Gastroesophageal sphincter (tissue), 4 donors: ENCODE results near the gene FAM228B. TPM values are rescaled to one million over a fixed set of nuclear protein-coding genes. Genes with fewer than 3 reads are reported as not detected.
"Not testable (repeated sequence)": the region's sequence is repeated elsewhere in the genome, so short reads cannot be mapped to it uniquely, and the experiment has no call there.

Experiments used
- ATAC-seq: fragments of 150-250 bp; one replicate; pipeline ENCODE4 v1.9.1; 2016; ENCODE audit warnings: mild to moderate bottlenecking, moderate library complexity
- H3K27ac ChIP-seq, 4 donors: fragments of 200-600 bp; sonication (generic) in 3 of 4; 1 replicate in 3 of 4; 2 replicates in 1 of 4; pipeline ENCODE4 v1.5.1; 2016 to 2019
- H3K27me3 ChIP-seq: fragments of 200-600 bp; sonication (generic); one replicate; pipeline ENCODE4 v1.5.1; 2019
- H3K36me3 ChIP-seq, 2 donors: fragments of 200-600 bp; sonication (generic); one replicate each; pipeline ENCODE4 v1.5.1; 2019; ENCODE audit warnings: control low read depth in 1 of 2
- H3K4me1 ChIP-seq, 3 donors: fragments of 200-600 bp; sonication (generic); 1 replicate in 2 of 3; 2 replicates in 1 of 3; pipeline ENCODE4 v1.5.1; 2016 to 2019; ENCODE audit warnings: control low read depth in 2 of 3
- H3K4me3 ChIP-seq, 2 donors: fragments of 200-600 bp; sonication (generic); one replicate each; pipeline ENCODE4 v1.5.1; 2019; ENCODE audit warnings: mild to moderate bottlenecking in 1 of 2, moderate library complexity in 1 of 2
- H3K9me3 ChIP-seq, 3 donors: fragments of 200-600 bp; sonication (generic); one replicate each; pipeline ENCODE4 v1.5.1; 2017 to 2019; ENCODE audit warnings: control low read depth in 2 of 3
- CTCF ChIP-seq, 4 experiments: fragments of 200-600 bp in 2 of 4; fragments of 450-650 bp in 2 of 4; sonication (generic) in 1 of 4; IDR thresholded peaks; one replicate each; pipeline ENCODE4 v1.5.1; 2017 to 2019; ENCODE audit warnings: antibody characterized with exemption in 4 of 4, mild to moderate bottlenecking in 2 of 4, moderate library complexity in 2 of 4
- EP300 ChIP-seq: sonication (generic); formaldehyde crosslinking; IDR thresholded peaks from one replicate; pipeline ENCODE4 v1.6.1; 2017; ENCODE audit warnings: antibody characterized with exemption, mild to moderate bottlenecking
- POLR2A ChIP-seq, 2 donors: fragments of 450-650 bp; IDR thresholded peaks; one replicate each; pipeline ENCODE4 v1.6.1; 2017; ENCODE audit warnings: antibody characterized with exemption in 2 of 2, mild to moderate bottlenecking in 2 of 2, moderate library complexity in 1 of 2
- POLR2AphosphoS5 ChIP-seq: sonication (generic); formaldehyde crosslinking; IDR thresholded peaks from one replicate; pipeline ENCODE4 v1.6.1; 2017; ENCODE audit warnings: antibody characterized with exemption
- WGBS, 2 donors: methylation state at CpG; one replicate each; pipeline ENCODE4 v1.1.5; 2018; ENCODE audit warnings: low coverage in 1 of 2; 5-methylcytosine and 5-hydroxymethylcytosine counted together
- total RNA-seq, 4 donors: library from RNA; depleted of rRNA; stranded (reverse); fragments of >200 nt; gene quantifications; one replicate each; pipeline ENCODE4 v1.1.0, GENCODE V29; 2016

The FAM228B gene
- total RNA-seq, 4 donors from 2014 or later = 24.0 to 45.5 (median 30.9) TPM

- Histone ChIP-seq H3K4me1 (peaks cover 0 to 24% (median 11%) of the 10 kb centered on the region in 3 donors), H3K9me3 (no peaks in the 10 kb centered on the region), H3K27me3 (no peaks in the 10 kb centered on the region), H3K27ac (no peak overlapping the region), H3K36me3 (peaks cover 0 to 34% of the 10 kb centered on the region in 2 donors), H3K4me3 (no peak overlapping the region)
- 77 to 87% methylated on average over 2 to 3 of the region's 3 CpGs for WGBS, 2 donors
- no peak for ATAC-seq
- TF ChIP-seq EP300 (no peak), POLR2AphosphoS5 (no peak), CTCF (IDR thresholded peaks at IDR 0.05) (no peak), POLR2A (IDR thresholded peaks at IDR 0.05) (no peak)
These were observed 36.2 kb upstream of the FAM228B start for GRCh38 chr2:24087032-24087431.

GRCh38 chr2:24088821-24089359 is 34.4 kb upstream of the FAM228B start:
- TF ChIP-seq POLR2A (IDR thresholded peaks at IDR 0.05) (no peak), CTCF (IDR thresholded peaks at IDR 0.05) (no peak), EP300 (no peak), POLR2AphosphoS5 (no peak)
- no peaks in the 10 kb centered on the region for H3K27me3 ChIP-seq
- H3K36me3 ChIP-seq = peaks cover 0 to 33% of the 10 kb centered on the region in 2 donors
- H3K4me1 ChIP-seq = peaks cover 0 to 12% (median 5%) of the 10 kb centered on the region in 3 donors
- H3K4me3 ChIP-seq = no peak overlapping the region
- H3K9me3 ChIP-seq = no peaks in the 10 kb centered on the region
- no peak overlapping the region for H3K27ac ChIP-seq
- ATAC-seq = no peak
- 85 to 96% methylated on average over 1 to 2 of the region's 2 CpGs for WGBS, 2 donors

- peaks cover 0 to 51% of the 10 kb centered on the region in 2 donors for H3K36me3 ChIP-seq
- not testable (repeated sequence) for ATAC-seq, H3K27me3 ChIP-seq, H3K9me3 ChIP-seq, H3K4me1 ChIP-seq, H3K27ac ChIP-seq, H3K4me3 ChIP-seq
- WGBS, 2 donors = 86 to 95% methylated on average over 1 to 4 of the region's 5 CpGs
These were observed 30.0 kb upstream of the FAM228B start for GRCh38 chr2:24093270-24093669.

GRCh38 chr2:24095171-24095677 is 28.0 kb upstream of the FAM228B start:
- 98% methylated on average over 5 of the region's 17 CpGs; no CpG with 5 or more reads in 1 of the 2 donors for WGBS, 2 donors
- peaks cover 0 to 45% of the 10 kb centered on the region in 2 donors for H3K36me3 ChIP-seq

GRCh38 chr2:24100732-24101131 is 22.5 kb upstream of the FAM228B start:
- H3K4me1 ChIP-seq, H3K4me3 ChIP-seq, H3K27me3 ChIP-seq, H3K9me3 ChIP-seq, ATAC-seq, H3K27ac ChIP-seq: not testable (repeated sequence)
- peaks cover 0 to 42% of the 10 kb centered on the region in 2 donors for H3K36me3 ChIP-seq
- WGBS, 2 donors = 100% methylated on average over 1 to 2 of the region's 2 CpGs

More at GRCh38 chr2:24095171-24095677, 28.0 kb upstream of the FAM228B start:
- H3K4me1 ChIP-seq, H3K4me3 ChIP-seq, H3K27me3 ChIP-seq, H3K9me3 ChIP-seq, H3K27ac ChIP-seq, ATAC-seq: not testable (repeated sequence)

- Histone ChIP-seq H3K9me3 (no peaks in the 10 kb centered on the region), H3K27ac (no peak overlapping the region), H3K4me3 (no peak overlapping the region), H3K36me3 (peaks cover 0 to 30% of the 10 kb centered on the region in 2 donors), H3K27me3 (no peaks in the 10 kb centered on the region), H3K4me1 (peaks cover 0 to 9% (median 0%) of the 10 kb centered on the region in 3 donors)
- no peak for TF ChIP-seq POLR2A (IDR thresholded peaks at IDR 0.05)
- TF ChIP-seq CTCF (IDR thresholded peaks at IDR 0.05) = no peak
- no peak for TF ChIP-seq POLR2AphosphoS5
- no peak for TF ChIP-seq EP300
- no peak for ATAC-seq
- whole genome bisulfite sequencing, 2 donors = 92 to 94% methylated on average over 2 of the region's 2 CpGs
These were observed 21.3 kb upstream of the FAM228B start for GRCh38 chr2:24101992-24102391.
